Neural cell (in vitro differentiated cells): ENCODE data around the gene ASTL. TPM values are rescaled to one million over a fixed set of nuclear protein-coding genes. Genes with fewer than 3 reads are reported as not detected.

Experiments used
- H2AFZ ChIP-seq: fragments of 200-600, 300-800 bp; sonication (generic), shearing (Covaris generic); 2 replicates; pipeline ENCODE4 v1.6.0; 2014; ENCODE audit warnings: low read depth, mild to moderate bottlenecking, antibody characterized with exemption, low read length, moderate library complexity
- H3F3A ChIP-seq: fragments of 200-600 bp; shearing (Covaris generic); 2 replicates; pipeline ENCODE4 v1.6.1; 2016; ENCODE audit warnings: mild to moderate bottlenecking, moderate library complexity, mixed read lengths, antibody characterized with exemption, low read length; ENCODE audit not compliant: insufficient read depth, poor library complexity, severe bottlenecking
- H3K27ac ChIP-seq: fragments of 200-600, 300-800 bp; sonication (generic), shearing (Covaris generic); 2 replicates; pipeline ENCODE4 v1.5.1; 2014; ENCODE audit warnings: mild to moderate bottlenecking, low read length, moderate library complexity
- H3K27me3 ChIP-seq: fragments of 300-800, 200-600 bp; sonication (generic), shearing (Covaris generic); 2 replicates; pipeline ENCODE4 v1.6.0; 2014; ENCODE audit warnings: mild to moderate bottlenecking, low read depth, low read length, moderate library complexity; ENCODE audit not compliant: insufficient read depth
- H3K36me3 ChIP-seq: fragments of 300-800, 200-600 bp; sonication (generic), shearing (Covaris generic); 2 replicates; pipeline ENCODE4 v1.5.1; 2014; ENCODE audit warnings: mild to moderate bottlenecking, antibody characterized with exemption, low read length, moderate library complexity; ENCODE audit not compliant: insufficient read depth
- H3K4me2 ChIP-seq: fragments of 300-800, 200-600 bp; sonication (generic), shearing (Covaris generic); 2 replicates; pipeline ENCODE4 v1.6.0; 2014; ENCODE audit warnings: mild to moderate bottlenecking, low read length
- H3K4me3 ChIP-seq: fragments of 300-800, 200-600 bp; sonication (generic), shearing (Covaris generic); 2 replicates; pipeline ENCODE4 v1.5.1; 2014; ENCODE audit warnings: mild to moderate bottlenecking, low read length, moderate library complexity
- H3K79me2 ChIP-seq: fragments of 200-600 bp; shearing (Covaris generic); replicated peaks from 2 replicates; pipeline ENCODE4 v1.6.0; 2014; ENCODE audit warnings: mild to moderate bottlenecking, low read length, moderate library complexity; ENCODE audit not compliant: insufficient read depth
- H3K9ac ChIP-seq: fragments of 300-800, 200-600 bp; sonication (generic), shearing (Covaris generic); 2 replicates; pipeline ENCODE4 v1.6.1; 2016; ENCODE audit warnings: mild to moderate bottlenecking, low read length, mixed read lengths
- H3K9me2 ChIP-seq: fragments of 200-600 bp; shearing (Covaris generic); 2 replicates; pipeline ENCODE4 v1.6.1; 2016; ENCODE audit warnings: mild to moderate bottlenecking, low read length, mixed read lengths; ENCODE audit not compliant: insufficient read depth
- H3K9me3 ChIP-seq: fragments of 200-600, 300-800 bp; sonication (generic), shearing (Covaris generic); 2 replicates; pipeline ENCODE4 v1.6.1; 2016; ENCODE audit warnings: mild to moderate bottlenecking, mixed run types, low read length, moderate library complexity, mixed read lengths
- H4K20me1 ChIP-seq: fragments of 200-600 bp; shearing (Covaris generic); 2 replicates; pipeline ENCODE4 v1.6.1; 2016; ENCODE audit warnings: mild to moderate bottlenecking, mixed run types; ENCODE audit not compliant: insufficient read depth
- EP300 ChIP-seq: fragments of 450-650 bp; conservative IDR thresholded peaks from 2 replicates; pipeline ENCODE4 v1.6.1; 2014; ENCODE audit warnings: antibody characterized with exemption, mild to moderate bottlenecking, moderate library complexity; ENCODE audit not compliant: poor library complexity, severe bottlenecking
- EZH2 ChIP-seq: fragments of 200-600, 300-800 bp; shearing (Covaris generic), sonication (generic); IDR thresholded peaks from 2 replicates; pipeline ENCODE4 v1.6.1; 2014; ENCODE audit warnings: antibody characterized with exemption, low read length, borderline replicate concordance, mild to moderate bottlenecking; ENCODE audit not compliant: insufficient read depth, poor library complexity, severe bottlenecking
- MXI1 ChIP-seq: fragments of 450-650 bp; conservative IDR thresholded peaks from 2 replicates; pipeline ENCODE4 v1.6.1; 2014; ENCODE audit warnings: antibody characterized with exemption, mild to moderate bottlenecking; ENCODE audit not compliant: poor library complexity, severe bottlenecking
- POLR2AphosphoS5 ChIP-seq: IDR thresholded peaks from 2 replicates; pipeline ENCODE4 v1.6.1; 2012
- RAD21 ChIP-seq: fragments of 450-650 bp; conservative IDR thresholded peaks from 2 replicates; pipeline ENCODE4 v1.6.1; 2014; ENCODE audit warnings: antibody characterized with exemption, mild to moderate bottlenecking, moderate library complexity
- SMC3 ChIP-seq: fragments of 450-650 bp; conservative IDR thresholded peaks from 2 replicates; pipeline ENCODE4 v1.6.1; 2014; ENCODE audit warnings: antibody characterized with exemption, mild to moderate bottlenecking, moderate library complexity; ENCODE audit not compliant: poor library complexity
- TAF1 ChIP-seq: IDR thresholded peaks from 2 replicates; pipeline ENCODE4 v1.6.1; 2012; ENCODE audit warnings: low read depth
- polyA plus RNA-seq: library from polyadenylated mRNA; depleted of rRNA; stranded (reverse); fragments of >200 nt; gene quantifications from 2 replicates; pipeline ENCODE4 v1.2.3, GENCODE V29; 2014
- TF ChIP-seq, protein P1 (sequence below): fragments of 450-650 bp; IDR thresholded peaks from 2 replicates; pipeline ENCODE4 v1.5.1; 2014; ENCODE audit warnings: antibody characterized with exemption, mild to moderate bottlenecking, moderate library complexity; ENCODE audit not compliant: poor library complexity, severe bottlenecking
- TF ChIP-seq, protein P2 (sequence below): IDR thresholded peaks from 2 replicates; pipeline ENCODE4 v1.6.1; 2012; ENCODE audit warnings: borderline replicate concordance

The ASTL gene
- polyA plus RNA-seq, 1 donor from 2014 or later: not detected

DNA sequence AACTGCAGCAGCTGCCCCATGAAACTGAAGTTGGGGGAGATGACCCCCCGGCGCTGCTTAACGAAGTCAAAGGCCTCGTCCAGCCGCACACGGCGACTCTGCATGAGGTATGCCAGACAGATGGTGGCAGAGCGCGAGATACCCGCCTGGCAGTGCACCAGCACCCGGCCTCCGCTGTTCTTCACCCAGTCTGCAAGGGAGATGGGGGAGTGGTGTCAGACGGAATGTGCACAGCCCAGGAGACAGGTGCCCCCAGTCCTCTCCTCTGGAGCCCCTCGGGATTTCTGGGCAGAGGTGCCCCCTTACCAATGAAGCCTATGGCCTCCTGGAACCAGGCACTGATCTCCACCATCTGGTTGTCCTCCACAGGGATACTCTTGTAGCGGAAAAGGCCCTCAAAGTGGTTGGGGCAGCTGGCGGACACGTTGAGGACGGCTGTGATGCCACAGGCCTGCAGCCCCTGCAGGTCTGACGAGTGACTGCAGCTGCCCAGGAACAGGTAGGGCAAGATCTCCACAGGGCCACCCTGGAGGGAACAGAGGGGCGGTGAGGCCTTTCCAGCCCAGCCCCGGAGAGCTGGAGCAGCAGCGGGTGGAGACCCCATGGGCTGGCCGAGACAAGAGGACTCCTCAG is 5.7 kb upstream of the ASTL start:
- no peaks in the 10 kb centered on the region for H3K36me3 ChIP-seq
- H4K20me1 ChIP-seq: no peaks in the 10 kb centered on the region
- TF ChIP-seq, protein P1, sequence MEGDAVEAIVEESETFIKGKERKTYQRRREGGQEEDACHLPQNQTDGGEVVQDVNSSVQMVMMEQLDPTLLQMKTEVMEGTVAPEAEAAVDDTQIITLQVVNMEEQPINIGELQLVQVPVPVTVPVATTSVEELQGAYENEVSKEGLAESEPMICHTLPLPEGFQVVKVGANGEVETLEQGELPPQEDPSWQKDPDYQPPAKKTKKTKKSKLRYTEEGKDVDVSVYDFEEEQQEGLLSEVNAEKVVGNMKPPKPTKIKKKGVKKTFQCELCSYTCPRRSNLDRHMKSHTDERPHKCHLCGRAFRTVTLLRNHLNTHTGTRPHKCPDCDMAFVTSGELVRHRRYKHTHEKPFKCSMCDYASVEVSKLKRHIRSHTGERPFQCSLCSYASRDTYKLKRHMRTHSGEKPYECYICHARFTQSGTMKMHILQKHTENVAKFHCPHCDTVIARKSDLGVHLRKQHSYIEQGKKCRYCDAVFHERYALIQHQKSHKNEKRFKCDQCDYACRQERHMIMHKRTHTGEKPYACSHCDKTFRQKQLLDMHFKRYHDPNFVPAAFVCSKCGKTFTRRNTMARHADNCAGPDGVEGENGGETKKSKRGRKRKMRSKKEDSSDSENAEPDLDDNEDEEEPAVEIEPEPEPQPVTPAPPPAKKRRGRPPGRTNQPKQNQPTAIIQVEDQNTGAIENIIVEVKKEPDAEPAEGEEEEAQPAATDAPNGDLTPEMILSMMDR: no peak
- TF ChIP-seq, protein P2, sequence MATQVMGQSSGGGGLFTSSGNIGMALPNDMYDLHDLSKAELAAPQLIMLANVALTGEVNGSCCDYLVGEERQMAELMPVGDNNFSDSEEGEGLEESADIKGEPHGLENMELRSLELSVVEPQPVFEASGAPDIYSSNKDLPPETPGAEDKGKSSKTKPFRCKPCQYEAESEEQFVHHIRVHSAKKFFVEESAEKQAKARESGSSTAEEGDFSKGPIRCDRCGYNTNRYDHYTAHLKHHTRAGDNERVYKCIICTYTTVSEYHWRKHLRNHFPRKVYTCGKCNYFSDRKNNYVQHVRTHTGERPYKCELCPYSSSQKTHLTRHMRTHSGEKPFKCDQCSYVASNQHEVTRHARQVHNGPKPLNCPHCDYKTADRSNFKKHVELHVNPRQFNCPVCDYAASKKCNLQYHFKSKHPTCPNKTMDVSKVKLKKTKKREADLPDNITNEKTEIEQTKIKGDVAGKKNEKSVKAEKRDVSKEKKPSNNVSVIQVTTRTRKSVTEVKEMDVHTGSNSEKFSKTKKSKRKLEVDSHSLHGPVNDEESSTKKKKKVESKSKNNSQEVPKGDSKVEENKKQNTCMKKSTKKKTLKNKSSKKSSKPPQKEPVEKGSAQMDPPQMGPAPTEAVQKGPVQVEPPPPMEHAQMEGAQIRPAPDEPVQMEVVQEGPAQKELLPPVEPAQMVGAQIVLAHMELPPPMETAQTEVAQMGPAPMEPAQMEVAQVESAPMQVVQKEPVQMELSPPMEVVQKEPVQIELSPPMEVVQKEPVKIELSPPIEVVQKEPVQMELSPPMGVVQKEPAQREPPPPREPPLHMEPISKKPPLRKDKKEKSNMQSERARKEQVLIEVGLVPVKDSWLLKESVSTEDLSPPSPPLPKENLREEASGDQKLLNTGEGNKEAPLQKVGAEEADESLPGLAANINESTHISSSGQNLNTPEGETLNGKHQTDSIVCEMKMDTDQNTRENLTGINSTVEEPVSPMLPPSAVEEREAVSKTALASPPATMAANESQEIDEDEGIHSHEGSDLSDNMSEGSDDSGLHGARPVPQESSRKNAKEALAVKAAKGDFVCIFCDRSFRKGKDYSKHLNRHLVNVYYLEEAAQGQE: no peak
- TF ChIP-seq POLR2AphosphoS5 (no peak), EZH2 (no peak), SMC3 (no peak), TAF1 (no peak)
- H3K4me3 ChIP-seq: peak overlapping the region; percentile 68
- peaks cover 31% of the 10 kb centered on the region for H3K27me3 ChIP-seq
- no peaks in the 10 kb centered on the region for H3K9me3 ChIP-seq
- H3F3A ChIP-seq: no peaks in the 10 kb centered on the region
- no peak overlapping the region for H2AFZ ChIP-seq
- H3K27ac ChIP-seq: no peak overlapping the region
- H3K9me2 ChIP-seq: no peaks in the 10 kb centered on the region
- H3K79me2 ChIP-seq: no peaks in the 10 kb centered on the region
- no peak overlapping the region for H3K4me2 ChIP-seq
- H3K9ac ChIP-seq: no peak overlapping the region

DNA sequence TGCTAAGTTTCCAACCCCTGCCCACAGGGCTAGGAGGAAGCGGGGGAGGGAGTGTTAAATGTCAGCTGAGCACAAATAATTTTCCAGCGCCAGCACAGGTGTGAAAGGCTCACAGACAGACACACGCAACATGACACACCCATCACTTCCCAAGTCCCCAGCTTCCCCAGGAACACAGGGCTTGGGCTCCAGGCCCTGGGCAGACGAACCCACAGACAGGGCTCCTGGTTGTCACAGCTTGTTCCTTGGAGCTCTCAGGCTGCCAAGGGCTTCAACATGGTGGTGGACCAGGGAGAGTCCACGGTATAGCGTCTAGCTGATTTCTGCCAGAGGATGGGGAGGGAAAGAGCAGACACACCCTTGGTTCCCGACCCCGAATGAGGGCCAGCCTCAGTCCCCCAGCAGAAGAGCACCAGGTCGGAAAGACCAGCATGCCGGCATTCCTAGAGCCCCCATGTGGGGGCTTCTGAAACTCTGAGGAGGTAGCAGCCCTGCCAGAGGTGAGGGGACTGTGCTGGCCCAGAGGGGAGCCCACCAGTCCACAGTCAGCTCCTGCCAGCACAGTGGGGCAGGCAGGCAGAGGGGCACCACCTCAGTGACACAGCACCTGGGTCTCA is 5.0 kb upstream of the ASTL start:
- H2AFZ ChIP-seq: no peak overlapping the region
- H3K27ac ChIP-seq: no peak overlapping the region
- no peaks in the 10 kb centered on the region for H3K9me3 ChIP-seq
- no peaks in the 10 kb centered on the region for H3K36me3 ChIP-seq
- TF ChIP-seq RAD21 (no peak), EP300 (no peak), MXI1 (no peak), TAF1 (no peak), EZH2 (no peak), SMC3 (no peak), POLR2AphosphoS5 (no peak)
- TF ChIP-seq, protein P2: no peak
- TF ChIP-seq, protein P1: no peak
- no peak overlapping the region for H3K9ac ChIP-seq
- H3F3A ChIP-seq: no peaks in the 10 kb centered on the region
- H4K20me1 ChIP-seq: no peaks in the 10 kb centered on the region
- H3K4me2 ChIP-seq: no peak overlapping the region
- H3K27me3 ChIP-seq: peaks cover 31% of the 10 kb centered on the region
- no peaks in the 10 kb centered on the region for H3K79me2 ChIP-seq
- no peaks in the 10 kb centered on the region for H3K9me2 ChIP-seq
- no peak overlapping the region for H3K4me3 ChIP-seq
